GM23248 (cell line): Measurements from ENCODE around the gene ALG14.

Source experiments
- EZH2 ChIP-seq: fragments of 200-600 bp; sonication (generic); IDR thresholded peaks from 2 replicates; pipeline ENCODE4 v1.6.1; 2018; ENCODE audit warnings: antibody characterized with exemption, mild to moderate bottlenecking; ENCODE audit not compliant: insufficient read depth, poor library complexity, severe bottlenecking
- EZH2phosphoT487 ChIP-seq: fragments of 200-600 bp; sonication (generic); IDR thresholded peaks from 2 replicates; pipeline ENCODE4 v1.6.1; 2018; ENCODE audit warnings: antibody characterized with exemption, moderate library complexity, mild to moderate bottlenecking, low read depth; ENCODE audit not compliant: insufficient read depth

GRCh38 chr1:94952539-94952938, 120.2 kb downstream of the ALG14 start:
- TF ChIP-seq EZH2phosphoT487 (no peak), EZH2 (no peak)
